Activated CD4-positive, alpha-beta T cell treated with anti-CD3 and anti-CD28 coated beads, Interleukin-2, amount 50 U/mL, for 4 hours (primary cell): ENCODE data around the gene GNLY.
A peak's percentile ranks its signal among the peaks of the same experiment; 100 is the strongest.
"Not testable (repeated sequence)": the region's sequence is repeated elsewhere in the genome, so short reads cannot be mapped to it uniquely, and the experiment has no call there.

ENCODE experiments used
- DNase-seq, 2 experiments: peaks; one replicate each; pipeline ENCODE4 v3.0.0-alpha.2; 2020

Gene GNLY

GRCh38 chr2:85665264-85665937, 28.8 kb upstream of the GNLY start:
- DNase-seq = no peak

- DNase-seq = no peak
Observed at GRCh38 chr2:85666016-85666415, 28.1 kb upstream of the GNLY start.

- DNase-seq = no peak
Observed at GRCh38 chr2:85666435-85667316, 27.5 kb upstream of the GNLY start.

- no peak for DNase-seq
Observed at GRCh38 chr2:85667561-85668008, 26.6 kb upstream of the GNLY start.

- DNase-seq = no peak
Observed at GRCh38 chr2:85668009-85668856, 25.9 kb upstream of the GNLY start, which contains the start of gene SFTPB. Gene SFTPB, minus strand, starts transcription at chr2:85668199. Its CDS starts 16 bp downstream, at chr2:85668183.

GRCh38 chr2:85668857-85669142, 25.4 kb upstream of the GNLY start:
- DNase-seq = no peak

- DNase-seq = no peak
Observed at GRCh38 chr2:85669549-85669948, 24.6 kb upstream of the GNLY start.

GRCh38 chr2:85670416-85670815, 23.7 kb upstream of the GNLY start:
- not testable (repeated sequence) for DNase-seq

- no peak for DNase-seq
Observed at GRCh38 chr2:85672456-85672855, 21.7 kb upstream of the GNLY start.

GRCh38 chr2:85673716-85674375, 20.3 kb upstream of the GNLY start:
- DNase-seq = no peak

- no peak for DNase-seq
Observed at GRCh38 chr2:85674417-85674816, 19.7 kb upstream of the GNLY start.

GRCh38 chr2:85675427-85675826, 18.7 kb upstream of the GNLY start:
- no peak for DNase-seq

- DNase-seq = no peak
Observed at GRCh38 chr2:85675866-85676548, 18.2 kb upstream of the GNLY start.

GRCh38 chr2:85678377-85678776, 15.8 kb upstream of the GNLY start:
- DNase-seq = no peak

- peak; percentile 66 to 68 for DNase-seq
Observed at GRCh38 chr2:85678794-85679672, 15.1 kb upstream of the GNLY start.

GRCh38 chr2:85680707-85681371, 13.3 kb upstream of the GNLY start:
- DNase-seq = no peak

GRCh38 chr2:85681372-85681763, 12.8 kb upstream of the GNLY start:
- no peak for DNase-seq

GRCh38 chr2:85681776-85682175, 12.4 kb upstream of the GNLY start:
- no peak for DNase-seq

- DNase-seq = no peak
Observed at GRCh38 chr2:85682378-85682777, 11.8 kb upstream of the GNLY start.

- DNase-seq = no peak
Observed at GRCh38 chr2:85684380-85684779, 9.8 kb upstream of the GNLY start.

GRCh38 chr2:85684806-85685205, 9.4 kb upstream of the GNLY start:
- no peak for DNase-seq
